Stimulated activated CD4-positive, alpha-beta T cell treated with anti-CD3 and anti-CD28 coated beads, Interleukin-15, amount 100 ng/mL, for 1 hour (primary cell): Measurements from ENCODE around the gene CNOT1.
"Not testable (repeated sequence)": the region's sequence is repeated elsewhere in the genome, so short reads cannot be mapped to it uniquely, and the experiment has no call there.

Experiments
- DNase-seq, 2 donors: peaks; one replicate each; pipeline ENCODE4 v3.0.0-alpha.2; 2020; ENCODE audit warnings: low read depth in 1 of 2, low spot score in 1 of 2

CNOT1 gene

GRCh38 chr16:58638148-58639036 is 8.8 kb upstream of the CNOT1 start:
- DNase-seq: no peak

- not testable (repeated sequence) for DNase-seq
These were observed 7.4 kb upstream of the CNOT1 start for GRCh38 chr16:58637021-58637420.

GRCh38 chr16:58636466-58636865 is 6.8 kb upstream of the CNOT1 start:
- DNase-seq: no peak

GRCh38 chr16:58635502-58635901 is 5.9 kb upstream of the CNOT1 start:
- no peak for DNase-seq

GRCh38 chr16:58634265-58634802 is 4.7 kb upstream of the CNOT1 start:
- DNase-seq: no peak

- DNase-seq: peak; percentile 12 to 41
These were observed 537 bp downstream of the CNOT1 start for GRCh38 chr16:58628845-58629732.

- no peak for DNase-seq
These were observed 5.4 kb downstream of the CNOT1 start for GRCh38 chr16:58624209-58624608.

GRCh38 chr16:58620396-58620795 is 9.2 kb downstream of the CNOT1 start:
- DNase-seq: no peak

GRCh38 chr16:58615280-58615679 is 14.3 kb downstream of the CNOT1 start:
- no peak for DNase-seq

GRCh38 chr16:58614860-58615259 is 14.8 kb downstream of the CNOT1 start:
- no peak for DNase-seq

- no peak for DNase-seq
These were observed 15.4 kb downstream of the CNOT1 start for GRCh38 chr16:58614212-58614611.

- DNase-seq: not testable (repeated sequence)
These were observed 16.7 kb downstream of the CNOT1 start for GRCh38 chr16:58612965-58613364.

GRCh38 chr16:58608601-58609136 is 21.0 kb downstream of the CNOT1 start:
- DNase-seq: no peak

- no peak for DNase-seq
These were observed 24.1 kb downstream of the CNOT1 start for GRCh38 chr16:58605562-58605961.

- no peak for DNase-seq
These were observed 38.5 kb downstream of the CNOT1 start for GRCh38 chr16:58591083-58591482.

- no peak for DNase-seq
These were observed 40.2 kb downstream of the CNOT1 start for GRCh38 chr16:58589326-58589905.

GRCh38 chr16:58588406-58588805 is 41.2 kb downstream of the CNOT1 start:
- DNase-seq: no peak

- no peak for DNase-seq
These were observed 43.1 kb downstream of the CNOT1 start for GRCh38 chr16:58586340-58587030.

GRCh38 chr16:58584831-58585505 is 44.7 kb downstream of the CNOT1 start:
- DNase-seq: no peak
